Activated CD8-positive, alpha-beta memory T cell treated with anti-CD3 and anti-CD28 coated beads for 36 hours (primary cell): ENCODE measurements around the gene PRSS27. TPM values are rescaled to one million over a fixed set of nuclear protein-coding genes. Genes with fewer than 3 reads are reported as not detected.
"Not testable (repeated sequence)": the region's sequence is repeated elsewhere in the genome, so short reads cannot be mapped to it uniquely, and the experiment has no call there.

Experiments
- CTCF ChIA-PET: fragments of 350-600 bp; sonication (Branson Sonifier 250); formaldehyde crosslinking; loops from one replicate; lab custom pipeline; 2021; ENCODE audit warnings: antibody characterized with exemption; lab: Charles Lee
- POLR2A ChIA-PET: fragments of 350-600 bp; sonication (Branson Sonifier 250); formaldehyde crosslinking; loops from one replicate; lab custom pipeline; 2021; ENCODE audit warnings: antibody characterized with exemption; lab: Charles Lee
- total RNA-seq, 2 experiments: library from RNA; stranded (reverse); gene quantifications; one replicate each; pipeline ENCODE4 v1.2.3, GENCODE V29; 2021

Gene PRSS27
- total RNA-seq, 2 experiments from 2014 or later: 1.3 to 1.4 TPM

DNA sequence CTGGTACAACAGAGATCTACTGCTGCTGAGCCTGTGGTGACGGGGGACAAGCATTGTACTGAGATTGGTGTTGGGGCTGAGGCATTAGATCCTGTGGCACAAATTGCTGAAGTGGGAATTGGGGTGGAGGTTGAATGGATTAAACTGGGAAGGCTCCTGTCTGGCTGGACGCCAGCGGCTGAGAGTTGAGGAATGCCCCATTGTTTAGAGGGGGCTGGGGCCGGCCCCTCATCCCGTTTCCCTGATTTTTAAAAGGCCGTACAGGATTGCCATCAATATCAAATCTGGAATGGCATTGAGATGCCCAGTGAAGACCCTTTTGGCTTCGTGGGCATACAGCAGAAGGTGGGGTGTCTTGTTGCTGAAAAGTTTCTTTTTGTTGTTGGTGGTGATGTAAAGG is 53.4 kb downstream of the PRSS27 start:
- CTCF ChIA-PET, POLR2A ChIA-PET: not testable (repeated sequence)

DNA sequence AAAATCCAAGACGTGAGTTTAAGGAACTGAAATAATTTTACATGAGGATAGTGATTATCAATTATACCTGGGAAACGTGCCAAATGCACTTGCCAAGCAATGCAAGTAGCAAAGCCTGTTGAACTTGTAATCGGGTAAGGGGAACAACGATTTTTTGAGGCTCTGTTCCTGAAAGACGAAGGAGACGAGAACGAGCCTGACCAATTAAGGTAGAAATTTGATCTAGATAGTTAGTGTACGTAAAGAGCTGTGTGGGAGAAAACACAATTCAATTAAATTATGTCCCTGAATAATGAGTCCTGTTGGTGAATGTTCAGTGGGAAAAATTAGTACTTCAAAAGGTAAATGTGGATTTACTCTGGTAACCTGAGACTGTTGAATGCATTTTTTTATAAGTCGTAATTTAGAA is 55.4 kb downstream of the PRSS27 start:
- POLR2A ChIA-PET: interaction anchor here (0.6 to 1.5 kb wide), 2 partner anchors 9 to 10 kb away, joined by 4 read pairs; no protein-coding TSS in a partner anchor
- CTCF ChIA-PET: interaction anchor here (0.9 to 1.5 kb wide), 2 partner anchors 60 to 62 kb away, joined by 3 to 4 read pairs; no protein-coding TSS in a partner anchor

DNA sequence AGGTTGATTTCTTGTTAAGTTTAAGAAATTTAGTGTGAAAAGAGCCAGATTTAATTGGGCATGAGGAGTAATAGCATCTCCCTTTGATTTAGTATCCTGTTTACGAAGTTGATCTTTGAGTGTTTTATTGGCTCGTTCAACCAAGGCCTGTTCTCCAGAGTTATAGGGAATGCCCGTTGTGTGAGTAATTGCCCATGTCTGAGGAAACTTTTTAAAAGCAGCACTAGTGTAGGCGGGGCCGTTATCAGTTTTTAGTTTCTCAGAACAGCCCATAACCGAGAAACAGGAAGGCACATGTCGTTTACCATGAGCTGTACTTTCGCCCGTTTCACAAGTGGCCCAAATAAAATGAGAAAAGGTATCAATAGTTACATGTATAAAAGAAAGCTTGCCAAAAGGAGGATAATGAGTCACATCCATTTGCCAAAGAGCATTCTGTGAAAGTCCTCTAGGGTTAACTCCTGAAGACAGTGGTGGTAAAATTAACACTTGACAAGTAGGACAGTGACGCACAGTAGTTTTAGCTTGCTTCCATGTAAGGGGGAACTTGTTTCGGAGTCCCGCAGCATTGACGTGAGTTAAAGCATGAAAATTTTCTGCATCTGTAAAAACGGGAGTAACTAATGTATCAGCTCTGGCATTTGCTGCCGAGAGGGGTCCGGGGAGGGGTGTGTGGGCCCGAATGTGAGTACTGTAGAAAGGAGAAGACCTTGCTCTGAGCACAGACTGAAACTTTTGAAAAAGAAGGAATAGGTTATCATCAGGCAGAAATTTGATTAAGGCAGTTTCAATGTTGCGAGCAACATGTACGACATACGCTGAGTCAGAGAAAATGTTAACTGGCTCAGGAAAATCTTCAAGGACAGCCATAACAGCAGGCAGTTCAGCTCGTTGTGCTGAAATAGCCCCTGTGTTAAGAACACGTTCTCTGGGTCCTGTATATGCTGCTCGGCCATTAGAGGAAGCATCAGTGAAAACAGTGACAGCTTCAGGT is 56.2 kb downstream of the PRSS27 start:
- ChIA-PET POLR2A (interaction anchor here (1.5 kb wide), 1 partner anchor 10 kb away, joined by 4 read pairs; no protein-coding TSS in a partner anchor), CTCF (interaction anchor here (0.9 to 1.5 kb wide), 2 partner anchors 60 to 61 kb away, joined by 3 to 4 read pairs; no protein-coding TSS in a partner anchor)

Other genes starting within 250 kb of the PRSS27 start
- gene NTN3, start 248.9 kb downstream of the PRSS27 start, total RNA-seq: not detected
- gene TBC1D24, start 245.1 kb downstream of the PRSS27 start, total RNA-seq: 10 to 100 TPM; 36.1 to 38.2 TPM
- gene ATP6V0C, start 206.3 kb downstream of the PRSS27 start, total RNA-seq: 100 to 1,000 TPM; 147 to 148 TPM
- gene AMDHD2, start 199.9 kb downstream of the PRSS27 start, total RNA-seq: 10 to 100 TPM; 37.8 to 42.3 TPM
- not detected for gene CEMP1, start 188.8 kb downstream of the PRSS27 start, total RNA-seq
- gene PDPK1, start 182.2 kb downstream of the PRSS27 start, total RNA-seq: 10 to 100 TPM; 47.9 to 49.2 TPM
- 10 to 100 TPM; 52.4 to 53.6 TPM for gene KCTD5, start 37.7 kb downstream of the PRSS27 start, total RNA-seq
- 100 to 1,000 TPM; 513 to 521 TPM for gene SRRM2, start 32.4 kb upstream of the PRSS27 start, total RNA-seq
- gene ELOB, start 57.1 kb upstream of the PRSS27 start, total RNA-seq: 100 to 1,000 TPM; 305 to 307 TPM
- under 1 TPM; 0.13 TPM for gene PRSS33, start 67.3 kb upstream of the PRSS27 start, total RNA-seq
- gene PRSS41, start 78.2 kb upstream of the PRSS27 start, total RNA-seq: not detected
- gene PRSS21, start 97.0 kb upstream of the PRSS27 start, total RNA-seq: 10 to 100 TPM; 10.5 to 11.1 TPM
- gene ZG16B, start 110.1 kb upstream of the PRSS27 start, total RNA-seq: under 1 TPM; 0.63 to 0.71 TPM
- not detected for gene PRSS22, start 137.9 kb upstream of the PRSS27 start, total RNA-seq
- gene FLYWCH2, start 163.0 kb upstream of the PRSS27 start, total RNA-seq: 10 to 100 TPM; 24.4 to 27.1 TPM
- gene FLYWCH1, start 191.7 kb upstream of the PRSS27 start, total RNA-seq: 10 to 100 TPM; 33.2 to 34.4 TPM
- gene KREMEN2, start 244.1 kb upstream of the PRSS27 start, total RNA-seq: under 1 TPM in 1 of 2 experiments, not detected in 1; 0.08 TPM
- 10 to 100 TPM; 41.1 to 43.0 TPM for gene PAQR4, start 249.1 kb upstream of the PRSS27 start, total RNA-seq